H1 (cell line): ENCODE data around the gene SLC19A3. TPM values are rescaled to one million over a fixed set of nuclear protein-coding genes. Genes with fewer than 3 reads are reported as not detected.

Experiments used
- CTCF ChIA-PET: fragments of 300-600 bp; sonication (Branson Sonifier 250); formaldehyde crosslinking; loops from one replicate; lab custom pipeline; 2021; ENCODE audit not compliant: partially characterized antibody; lab: Charles Lee
- POLR2A ChIA-PET: fragments of 300-600 bp; sonication (Branson Sonifier 250); formaldehyde crosslinking; loops from one replicate; lab custom pipeline; 2021; ENCODE audit warnings: inconsistent platforms; ENCODE audit not compliant: partially characterized antibody; lab: Charles Lee
- DNase-seq, 2 experiments: peaks; one replicate each; pipeline versions ENCODE4 v3.0.0 to v3.0.0-alpha.2; 2010 to 2022; ENCODE audit warnings: low spot score in 2 of 2, low read depth in 1 of 2, mixed read lengths in 1 of 2
- FAIRE-seq: peaks from 2 replicates; lab custom pipeline; 2011; peaks lifted over from hg19 to GRCh38; lab: Jason Lieb, UNC
- H2AFZ ChIP-seq: 2 replicates; pipeline ENCODE4 v1.8.1; 2012; ENCODE audit warnings: low read length, inconsistent platforms
- H2AK5ac ChIP-seq: 2 replicates; pipeline ENCODE4 v1.6.1; 2013; ENCODE audit warnings: low read depth, low read length
- H2BK120ac ChIP-seq: replicated peaks from 2 replicates; pipeline ENCODE3; 2013; ENCODE audit warnings: low read depth, low read length, inconsistent platforms
- H2BK12ac ChIP-seq: 2 replicates; pipeline ENCODE4 v1.6.1; 2013; ENCODE audit warnings: low read depth, low read length
- H2BK15ac ChIP-seq: 2 replicates; pipeline ENCODE4 v1.6.1; 2013; ENCODE audit warnings: low read length
- H2BK20ac ChIP-seq: 2 replicates; pipeline ENCODE4 v1.6.1; 2013; ENCODE audit warnings: low read length
- H2BK5ac ChIP-seq: 2 replicates; pipeline ENCODE4 v1.6.1; 2013; ENCODE audit warnings: low read depth, low read length
- H3K14ac ChIP-seq: 2 replicates; pipeline ENCODE4 v1.6.1; 2013; ENCODE audit warnings: inconsistent platforms; ENCODE audit not compliant: insufficient read length
- H3K18ac ChIP-seq: 2 replicates; pipeline ENCODE4 v1.6.1; 2013; ENCODE audit warnings: low read length; ENCODE audit errors: extremely low read depth
- H3K23ac ChIP-seq: 2 replicates; pipeline ENCODE4 v1.6.1; 2013; ENCODE audit warnings: inconsistent platforms; ENCODE audit not compliant: insufficient read length
- H3K23me2 ChIP-seq: 2 replicates; pipeline ENCODE4 v1.6.1; 2013; ENCODE audit warnings: low read depth, low read length
- H3K27ac ChIP-seq: 2 replicates; pipeline ENCODE4 v1.6.1; 2011; ENCODE audit warnings: low read depth, low read length, inconsistent platforms
- H3K27me3 ChIP-seq, 4 experiments: replicated peaks in 1 of 4; 1 replicate in 1 of 4; 2 replicates in 3 of 4; pipeline versions ENCODE4 v1.6.1 to v1.8.1; 2011 to 2013; ENCODE audit warnings: low read length in 3 of 4, mild to moderate bottlenecking in 3 of 4, inconsistent platforms in 2 of 4, mixed read lengths in 2 of 4, moderate library complexity in 1 of 4; ENCODE audit not compliant: control insufficient read depth in 3 of 4, insufficient read depth in 3 of 4; ENCODE audit errors: extremely low read depth in 1 of 4
- H3K36me3 ChIP-seq, 4 experiments: 2 replicates each; pipeline versions ENCODE4 v1.6.1 to v1.8.1; 2011 to 2013; ENCODE audit warnings: mild to moderate bottlenecking in 4 of 4, low read length in 3 of 4, moderate library complexity in 2 of 4, control low read depth in 1 of 4, inconsistent platforms in 1 of 4; ENCODE audit not compliant: insufficient read depth in 4 of 4, control insufficient read depth in 2 of 4
- H3K4ac ChIP-seq: replicated peaks from 2 replicates; pipeline ENCODE3; 2013; ENCODE audit warnings: low read length, low read depth, mixed read lengths, inconsistent platforms; ENCODE audit not compliant: insufficient read length
- H3K4me1 ChIP-seq, 4 experiments: replicated peaks in 1 of 4; 1 replicate in 1 of 4; 2 replicates in 3 of 4; pipeline versions ENCODE4 v1.6.1 to v1.8.1; 2011 to 2013; ENCODE audit warnings: low read length in 3 of 4, inconsistent platforms in 2 of 4, mixed read lengths in 1 of 4; ENCODE audit not compliant: insufficient read depth in 4 of 4, control insufficient read depth in 3 of 4
- H3K4me2 ChIP-seq, 2 experiments: 2 replicates each; pipeline versions ENCODE4 v1.6.1 to v1.8.1; 2011 to 2013; ENCODE audit warnings: low read depth in 2 of 2, low read length in 2 of 2, control low read depth in 1 of 2, inconsistent platforms in 1 of 2, mild to moderate bottlenecking in 1 of 2; ENCODE audit not compliant: insufficient read depth in 1 of 2
- H3K4me3 ChIP-seq, 4 experiments: fragments of 200-600, 300-600 bp in 1 of 4; sonication (generic), shearing (Covaris generic), sonication (Bioruptor Twin) in 1 of 4; 2 replicates each; pipeline versions ENCODE4 v1.5.1 to v1.8.1; 2011 to 2016; ENCODE audit warnings: low read length in 4 of 4, low read depth in 3 of 4, control low read depth in 2 of 4, inconsistent platforms in 2 of 4, mild to moderate bottlenecking in 2 of 4, mixed read lengths in 1 of 4, moderate library complexity in 1 of 4; ENCODE audit not compliant: insufficient read depth in 2 of 4; ENCODE audit errors: extremely low read depth in 1 of 4
- H3K56ac ChIP-seq: replicated peaks from 2 replicates; pipeline ENCODE3; 2013; ENCODE audit warnings: low read depth, mild to moderate bottlenecking, mixed read lengths, low read length, inconsistent platforms; ENCODE audit not compliant: insufficient read length
- H3K79me1 ChIP-seq: 2 replicates; pipeline ENCODE4 v1.6.1; 2013; ENCODE audit warnings: low read depth, low read length, control low read depth
- H3K79me2 ChIP-seq, 2 experiments: 2 replicates each; pipeline versions ENCODE4 v1.6.1 to v1.8.1; 2012 to 2013; ENCODE audit warnings: low read length in 2 of 2, mild to moderate bottlenecking in 2 of 2, inconsistent platforms in 1 of 2; ENCODE audit not compliant: insufficient read depth in 2 of 2, control insufficient read depth in 1 of 2
- H3K9ac ChIP-seq, 4 experiments: replicated peaks in 1 of 4; 1 replicate in 1 of 4; 2 replicates in 3 of 4; pipeline versions ENCODE4 v1.6.1 to v1.8.1; 2011 to 2013; ENCODE audit warnings: low read depth in 3 of 4, low read length in 3 of 4, control low read depth in 2 of 4, mild to moderate bottlenecking in 2 of 4, moderate library complexity in 2 of 4, inconsistent platforms in 1 of 4; ENCODE audit errors: extremely low read depth in 1 of 4
- H3K9me3 ChIP-seq, 2 experiments: 2 replicates each; pipeline versions ENCODE4 v1.6.1 to v1.8.1; 2012 to 2013; ENCODE audit warnings: mild to moderate bottlenecking in 2 of 2, moderate library complexity in 2 of 2, control low read depth in 1 of 2, inconsistent platforms in 1 of 2, low read depth in 1 of 2, low read length in 1 of 2, mixed read lengths in 1 of 2; ENCODE audit not compliant: insufficient read depth in 2 of 2
- H4K20me1 ChIP-seq, 2 experiments: replicated peaks in 1 of 2; 2 replicates each; pipeline versions ENCODE3 to v1.8.1; 2011 to 2013; ENCODE audit warnings: inconsistent platforms in 2 of 2, low read length in 2 of 2, mild to moderate bottlenecking in 1 of 2; ENCODE audit not compliant: insufficient read depth in 2 of 2, control insufficient read depth in 1 of 2
- H4K5ac ChIP-seq: 2 replicates; pipeline ENCODE4 v1.6.1; 2013; ENCODE audit warnings: low read length, low read depth, mixed read lengths, inconsistent platforms; ENCODE audit not compliant: insufficient read length
- H4K8ac ChIP-seq: 2 replicates; pipeline ENCODE4 v1.8.0; 2013; ENCODE audit warnings: mild to moderate bottlenecking, moderate library complexity, low read length, inconsistent platforms; ENCODE audit not compliant: insufficient read depth; ENCODE audit errors: extremely low read depth
- H4K91ac ChIP-seq: replicated peaks from 2 replicates; pipeline ENCODE3; 2013; ENCODE audit warnings: low read length, mixed read lengths, inconsistent platforms; ENCODE audit not compliant: insufficient read length
- BACH1 ChIP-seq: IDR thresholded peaks from 2 replicates; pipeline ENCODE4 v1.6.1; 2012; ENCODE audit warnings: low read length, improper control_type of control experiment
- CBX5 ChIP-seq: fragments of 300-800, 300-1000 bp; sonication (generic); IDR thresholded peaks from 2 replicates; pipeline ENCODE4 v1.7.1; 2016; ENCODE audit warnings: antibody characterized with exemption, low read length, low read depth
- CBX8 ChIP-seq: fragments of 300-800, 300-1000 bp; sonication (generic); IDR thresholded peaks from 2 replicates; pipeline ENCODE4 v1.7.1; 2016; ENCODE audit warnings: low read depth, low read length, borderline replicate concordance
- CHD1 ChIP-seq: IDR thresholded peaks from 2 replicates; pipeline ENCODE4 v1.6.1; 2012; ENCODE audit warnings: low read depth, low read length, improper control_type of control experiment
- HDAC2 ChIP-seq, 2 experiments: fragments of 300-600 bp in 1 of 2; sonication (generic) in 1 of 2; IDR thresholded peaks; 2 replicates each; pipeline ENCODE4 v1.6.1; 2011 to 2012; ENCODE audit warnings: low read depth in 2 of 2, low read length in 2 of 2, mild to moderate bottlenecking in 2 of 2, moderate library complexity in 2 of 2, borderline replicate concordance in 1 of 2, inconsistent platforms in 1 of 2
- HDAC6 ChIP-seq: IDR thresholded peaks from one replicate; pipeline ENCODE4 v1.7.1; 2012; ENCODE audit warnings: low read depth, mild to moderate bottlenecking, inconsistent platforms, low read length, moderate library complexity
- KDM5A ChIP-seq: fragments of 200-600 bp; IDR thresholded peaks from 2 replicates; pipeline ENCODE4 v1.7.1; 2012; ENCODE audit warnings: mild to moderate bottlenecking, low read length, inconsistent platforms, mixed read lengths
- POLR2A ChIP-seq, 2 experiments: IDR thresholded peaks; 1 replicate in 1 of 2; 2 replicates in 1 of 2; pipeline ENCODE4 v1.6.1; 2011; ENCODE audit warnings: low read depth in 2 of 2, low read length in 2 of 2, mild to moderate bottlenecking in 2 of 2; ENCODE audit errors: control extremely low read depth in 1 of 2
- SIX5 ChIP-seq: IDR thresholded peaks from 2 replicates; pipeline ENCODE4 v1.6.1; 2011; ENCODE audit warnings: mild to moderate bottlenecking, low read depth, low read length
- SP2 ChIP-seq: IDR thresholded peaks from 2 replicates; pipeline ENCODE4 v1.6.1; 2012; ENCODE audit warnings: mild to moderate bottlenecking, low read length, inconsistent platforms
- SUZ12 ChIP-seq: fragments of 200-600 bp; sonication (generic); IDR thresholded peaks from 2 replicates; pipeline ENCODE4 v1.6.1; 2012; ENCODE audit warnings: mild to moderate bottlenecking, inconsistent platforms, low read length, moderate library complexity, mixed read lengths
- TAF7 ChIP-seq: optimal IDR thresholded peaks from 2 replicates; pipeline ENCODE3; 2011; ENCODE audit warnings: low read depth, mild to moderate bottlenecking, inconsistent platforms, low read length, moderate library complexity, borderline replicate concordance
- TBP ChIP-seq: IDR thresholded peaks from 2 replicates; pipeline ENCODE4 v1.6.1; 2011; ENCODE audit warnings: low read depth, low read length, improper control_type of control experiment
- YY1 ChIP-seq: IDR thresholded peaks from 2 replicates; pipeline ENCODE4 v1.6.1; 2011; ENCODE audit warnings: low read depth, mild to moderate bottlenecking, low read length
- ZNF274 ChIP-seq: IDR thresholded peaks from 2 replicates; pipeline ENCODE4 v1.7.0; 2012; ENCODE audit warnings: low read length, borderline replicate concordance; ENCODE audit errors: extremely low read depth
- WGBS, 2 experiments: shearing (Covaris generic) in 1 of 2; methylation state at CpG; one replicate each; pipeline versions ENCODE4 v1.1.6 to v1.1.7; 2013 to 2015; ENCODE audit warnings: low lambda C conversion rate in 2 of 2, mixed read lengths in 2 of 2, inconsistent platforms in 1 of 2, low coverage in 1 of 2, missing lambda C conversion rate in 1 of 2; ENCODE audit not compliant: insufficient replicate concordance in 2 of 2, insufficient coverage in 1 of 2, insufficient read length in 1 of 2; ENCODE audit errors: extremely low coverage in 1 of 2, missing lambda C conversion rate in 1 of 2; 5-methylcytosine and 5-hydroxymethylcytosine counted together
- polyA plus RNA-seq, 7 experiments: library from polyadenylated mRNA; depleted of rRNA in 3 of 7; stranded (reverse) in 5 of 7; unstranded in 2 of 7; fragments of >200 nt in 5 of 7; fragments of 200-250 nt in 2 of 7; gene quantifications; 1 replicate in 5 of 7; 2 replicates in 1 of 7; 4 replicates in 1 of 7; pipeline versions ENCODE4 v1.2.1 to v1.2.3, GENCODE V29; 2011 to 2013; ENCODE audit warnings: missing spikeins in 2 of 7, mixed read lengths in 2 of 7
- total RNA-seq: library from RNA; stranded (reverse); fragmentation: NEBNext Ultra II Directional; extraction: Animal tissue kit (Norgen Biotek cat#: 25700); gene quantifications from 2 replicates; pipeline ENCODE4 v1.2.1, GENCODE V29; 2021
- TF ChIP-seq, protein P1 (sequence below): IDR thresholded peaks from 2 replicates; pipeline ENCODE4 v1.6.1; 2012; ENCODE audit warnings: inconsistent platforms

SLC19A3 gene
- total and polyA plus RNA-seq, 2 of the 8 experiments (the other 6 are each of a cell fraction or from before 2014, with no cell fraction given): 7.0 to 9.8 TPM

GRCh38 chr2:227677928-227678327, 39.9 kb downstream of the SLC19A3 start:
- H4K8ac ChIP-seq: no peak overlapping the region
- FAIRE-seq (no peak), DNase-seq (no peak)
- no peak overlapping the region for H2AFZ ChIP-seq
- no peak overlapping the region for H3K4me2 ChIP-seq
- H2BK12ac ChIP-seq: no peak overlapping the region
- no peak overlapping the region for H2BK15ac ChIP-seq
- no peaks in the 10 kb centered on the region for H3K79me2 ChIP-seq
- H3K27me3 ChIP-seq: no peaks in the 10 kb centered on the region
- H3K18ac ChIP-seq: no peak overlapping the region
- CTCF ChIA-PET: interaction anchor here (1.2 kb wide), 1 partner anchor 15 kb away, joined by 4 read pairs; no protein-coding TSS in a partner anchor
- no peak overlapping the region for H3K4me3 ChIP-seq
- H3K4me1 ChIP-seq: no peaks in the 10 kb centered on the region
- H3K36me3 ChIP-seq: no peaks in the 10 kb centered on the region
- H3K56ac ChIP-seq: no peak overlapping the region
- no peak overlapping the region for H2BK20ac ChIP-seq
- H2BK5ac ChIP-seq: no peak overlapping the region
- no peak overlapping the region for H3K23ac ChIP-seq
- H2AK5ac ChIP-seq: no peak overlapping the region
- H3K27ac ChIP-seq: no peak overlapping the region
- H3K14ac ChIP-seq: no peak overlapping the region
- 95% methylated on average over 3 of the region's 3 CpGs; no CpG with 5 or more reads in 1 of the 2 experiments for WGBS, 2 experiments
- no peaks in the 10 kb centered on the region for H4K20me1 ChIP-seq
- no peak overlapping the region for H3K4ac ChIP-seq
- no peak overlapping the region for H2BK120ac ChIP-seq
- H3K9me3 ChIP-seq: no peaks in the 10 kb centered on the region
- no peak overlapping the region for H4K5ac ChIP-seq
- no peaks in the 10 kb centered on the region for H3K79me1 ChIP-seq
- H3K9ac ChIP-seq: no peak overlapping the region
- no peak overlapping the region for H4K91ac ChIP-seq
- POLR2A ChIA-PET: no interaction called here
- H3K23me2 ChIP-seq: no peaks in the 10 kb centered on the region
- TF ChIP-seq POLR2A (IDR thresholded peaks at IDR 0.05; ENCODE audit: control extremely low read depth in 1 of 2, low read depth in 2 of 2, low read length in 2 of 2) (no peak), ZNF274 (no peak), KDM5A (no peak), CBX5 (no peak), SUZ12 (no peak), CHD1 (no peak), HDAC6 (no peak), SP2 (no peak), SIX5 (no peak), HDAC2 (IDR thresholded peaks at IDR 0.05; ENCODE audit: borderline replicate concordance in 1 of 2, low read depth in 2 of 2, low read length in 2 of 2) (no peak), CBX8 (no peak), BACH1 (no peak), YY1 (no peak), TAF7 (no peak), TBP (no peak)
- TF ChIP-seq, protein P1, sequence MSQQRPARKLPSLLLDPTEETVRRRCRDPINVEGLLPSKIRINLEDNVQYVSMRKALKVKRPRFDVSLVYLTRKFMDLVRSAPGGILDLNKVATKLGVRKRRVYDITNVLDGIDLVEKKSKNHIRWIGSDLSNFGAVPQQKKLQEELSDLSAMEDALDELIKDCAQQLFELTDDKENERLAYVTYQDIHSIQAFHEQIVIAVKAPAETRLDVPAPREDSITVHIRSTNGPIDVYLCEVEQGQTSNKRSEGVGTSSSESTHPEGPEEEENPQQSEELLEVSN: no peak
